HG02642 (cell line): ENCODE measurements around the gene C17orf75.
A peak's percentile ranks its signal among the peaks of the same experiment; 100 is the strongest.
"Not testable (repeated sequence)": the region's sequence is repeated elsewhere in the genome, so short reads cannot be mapped to it uniquely, and the experiment has no call there.

Source experiments
- ATAC-seq: cut with Tn5 transposase; IDR thresholded peaks from one replicate; pipeline ENCODE4 v1.9.1; 2021; ENCODE audit warnings: mild to moderate bottlenecking; ENCODE audit not compliant: unreplicated experiment, poor library complexity

Gene C17orf75

GRCh38 chr17:32348483-32348800 lies 6.5 kb upstream of the C17orf75 start:
- no peak for ATAC-seq

GRCh38 chr17:32345951-32346600 lies 4.1 kb upstream of the C17orf75 start:
- no peak for ATAC-seq

DNA sequence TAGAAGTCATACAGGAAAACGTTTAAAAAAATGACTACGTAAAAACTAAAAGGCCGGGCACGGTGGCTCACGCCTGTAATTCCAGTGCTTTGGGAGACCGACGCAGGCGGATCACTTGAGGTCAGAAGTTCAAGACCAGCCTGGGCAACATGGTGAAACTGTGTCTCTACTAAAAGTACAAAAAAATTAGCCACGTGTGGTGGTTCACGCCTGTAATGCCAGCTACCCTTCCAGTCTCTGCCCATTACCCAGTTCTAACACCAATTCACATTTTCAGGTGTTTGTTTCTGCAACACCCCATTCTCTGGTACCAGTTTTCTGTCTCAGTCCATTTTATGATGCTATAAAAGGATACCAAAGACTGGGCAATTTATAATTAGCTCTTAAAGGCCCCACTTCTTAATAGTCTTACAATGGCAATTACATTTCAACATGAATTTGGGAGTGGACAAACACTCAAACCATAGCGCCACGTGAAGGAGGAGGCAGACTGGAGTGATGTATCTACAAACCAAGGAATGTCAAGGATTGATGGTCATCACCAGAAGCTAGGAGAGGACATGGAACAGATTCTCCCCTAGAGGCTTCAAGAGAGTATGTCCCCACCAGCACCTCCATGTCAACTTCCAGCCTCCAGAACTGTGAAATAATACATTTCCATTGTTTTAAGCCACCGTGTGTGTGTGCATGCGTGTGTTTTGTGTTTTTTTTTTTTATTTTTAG lies 791 bp upstream of the C17orf75 start:
- ATAC-seq = no peak

DNA sequence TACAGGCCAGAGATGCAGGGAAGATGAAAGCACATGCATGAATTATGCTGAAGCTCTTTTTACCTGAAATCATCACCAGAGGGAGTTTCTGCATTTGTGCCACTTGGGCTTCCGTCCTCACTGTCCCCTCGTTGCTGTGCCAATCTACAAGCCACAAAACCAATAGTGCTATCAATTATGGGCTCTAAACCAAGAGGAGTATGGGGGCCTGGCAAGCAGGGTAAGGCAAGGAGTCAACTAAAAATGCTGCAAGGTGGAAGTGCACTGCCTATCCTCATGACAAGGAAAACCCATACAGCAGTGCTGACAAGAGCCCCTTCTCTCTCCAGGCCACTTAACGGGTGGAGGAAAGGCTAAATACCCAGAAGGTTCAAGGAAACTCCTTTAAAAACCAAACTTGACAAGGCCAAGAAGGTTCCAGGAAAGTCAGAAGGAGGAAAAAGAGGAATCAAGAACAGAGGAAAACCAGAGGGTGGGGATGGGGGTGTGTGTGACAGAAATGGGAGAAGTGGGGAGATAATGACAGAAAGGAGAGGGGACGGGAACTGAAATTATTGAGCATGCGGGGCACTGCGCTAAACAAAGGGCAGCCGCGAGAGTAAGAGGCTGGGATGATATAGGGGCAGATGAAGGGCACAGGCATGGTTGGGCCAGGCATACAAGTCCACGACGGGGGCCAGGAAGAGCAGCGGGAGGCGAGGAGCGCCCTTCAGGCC lies 674 bp downstream of the C17orf75 start:
- peak; percentile 27 for ATAC-seq

DNA sequence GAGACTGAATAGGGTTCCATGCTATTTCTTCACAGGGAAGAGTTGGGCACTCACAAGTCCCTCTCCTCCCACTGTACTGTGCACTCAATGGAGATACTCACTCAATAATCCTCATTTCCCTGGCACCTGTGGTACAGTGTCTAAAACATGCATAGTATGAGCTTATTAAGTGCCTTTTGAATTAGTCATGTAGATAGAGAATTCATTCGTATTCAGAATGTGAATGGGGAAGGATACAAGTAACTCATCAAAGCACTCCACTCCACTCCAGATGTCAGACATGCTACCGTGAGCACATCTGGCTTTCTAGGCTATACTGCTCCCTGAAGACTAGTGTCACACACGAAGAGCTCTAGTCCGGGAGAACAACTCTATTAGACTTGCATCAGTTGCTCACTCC lies 6.3 kb downstream of the C17orf75 start:
- ATAC-seq = no peak

DNA sequence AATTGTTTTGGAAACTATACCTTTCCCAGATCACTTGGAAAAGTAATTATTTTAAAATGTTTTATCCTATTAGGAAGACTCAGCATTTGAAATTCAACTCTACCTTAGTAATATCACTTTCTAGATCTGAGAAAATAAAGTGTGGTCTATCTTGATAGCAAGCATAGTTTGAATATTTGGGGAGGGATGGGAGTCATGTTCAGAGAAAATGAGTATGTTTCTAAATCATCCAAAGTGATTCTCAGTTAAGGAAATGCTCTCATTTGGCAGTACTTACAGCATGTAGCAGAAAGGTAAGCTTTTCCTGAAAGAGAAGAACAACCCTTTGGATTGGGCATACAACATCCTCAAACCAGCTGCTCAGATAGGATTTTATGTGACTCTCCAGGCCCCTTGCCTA lies 6.9 kb downstream of the C17orf75 start:
- ATAC-seq = no peak

DNA sequence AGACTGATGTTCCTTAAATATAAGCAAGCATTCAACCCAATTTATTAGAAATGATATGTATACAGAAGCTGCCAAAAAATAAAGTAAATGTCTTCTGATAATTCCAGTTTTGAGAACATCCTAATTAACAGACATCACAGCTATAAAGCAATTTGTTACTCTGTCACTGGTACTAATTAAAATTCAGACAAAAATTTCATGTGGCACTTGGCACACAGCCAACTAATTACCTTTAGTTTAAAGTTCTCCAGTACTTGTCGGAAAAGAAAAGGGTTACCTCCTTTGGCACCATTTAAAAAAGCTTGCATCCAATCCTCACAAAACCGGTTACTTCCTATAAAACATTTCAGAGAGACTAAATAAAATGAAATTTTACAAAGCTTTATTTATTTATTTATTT lies 8.8 kb downstream of the C17orf75 start:
- no peak for ATAC-seq

GRCh38 chr17:32331243-32332040 lies 10.5 kb downstream of the C17orf75 start:
- ATAC-seq = no peak

GRCh38 chr17:32330147-32330546 lies 11.8 kb downstream of the C17orf75 start:
- ATAC-seq = no peak

GRCh38 chr17:32327911-32328310 lies 14.1 kb downstream of the C17orf75 start:
- no peak for ATAC-seq

DNA sequence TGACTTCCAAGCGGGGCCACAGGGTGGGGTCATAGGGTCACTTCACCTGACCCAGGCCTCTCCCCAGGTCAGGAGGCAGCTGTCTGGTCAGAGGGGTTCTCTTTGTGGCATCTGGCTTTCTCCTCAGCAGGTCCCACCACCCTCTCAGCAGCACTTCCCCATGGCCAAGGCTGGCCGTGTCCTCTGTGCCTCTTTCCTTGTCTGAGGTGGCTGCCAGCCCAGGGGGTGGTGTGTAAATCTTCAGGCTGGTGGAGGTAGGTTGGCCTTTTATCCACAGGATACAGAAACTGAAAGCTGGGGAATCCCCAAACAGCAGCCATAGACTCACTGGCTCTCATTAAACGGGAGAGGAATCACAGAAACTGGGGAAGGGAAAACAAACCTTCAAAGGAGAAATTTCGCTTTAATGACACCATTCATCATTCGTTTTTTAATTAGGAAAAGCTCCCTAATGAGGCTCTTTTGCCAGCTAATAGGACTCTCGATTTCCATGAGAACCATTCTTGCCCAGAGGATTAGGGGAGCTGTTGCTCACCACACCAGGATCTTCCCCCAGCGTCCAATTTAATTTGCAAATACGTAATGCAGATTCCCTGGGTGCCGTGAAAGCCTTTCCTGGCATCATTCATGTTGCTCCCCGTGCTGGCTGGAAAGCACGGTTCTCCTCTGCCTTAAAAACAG lies 18.0 kb downstream of the C17orf75 start:
- no peak for ATAC-seq

GRCh38 chr17:32323046-32323445 lies 18.9 kb downstream of the C17orf75 start:
- no peak for ATAC-seq

DNA sequence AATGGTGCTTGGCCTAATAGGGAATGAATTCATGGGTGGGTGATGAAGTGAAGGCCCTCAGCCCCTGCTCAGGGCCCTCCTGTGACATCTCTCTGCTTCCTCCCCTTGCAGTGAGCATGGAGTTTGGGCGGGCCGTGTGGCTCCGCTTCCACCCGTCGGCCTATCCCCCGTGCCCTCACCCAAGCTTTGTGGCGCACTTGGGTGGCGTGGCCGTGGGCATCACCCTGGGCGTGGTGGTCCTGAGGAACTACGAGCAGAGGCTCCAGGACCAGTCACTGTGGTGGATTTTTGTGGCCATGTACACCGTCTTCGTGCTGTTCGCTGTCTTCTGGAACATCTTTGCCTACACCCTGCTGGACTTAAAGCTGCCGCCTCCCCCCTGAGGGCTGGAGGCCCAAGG lies 21.1 kb downstream of the C17orf75 start:
- no peak for ATAC-seq

DNA sequence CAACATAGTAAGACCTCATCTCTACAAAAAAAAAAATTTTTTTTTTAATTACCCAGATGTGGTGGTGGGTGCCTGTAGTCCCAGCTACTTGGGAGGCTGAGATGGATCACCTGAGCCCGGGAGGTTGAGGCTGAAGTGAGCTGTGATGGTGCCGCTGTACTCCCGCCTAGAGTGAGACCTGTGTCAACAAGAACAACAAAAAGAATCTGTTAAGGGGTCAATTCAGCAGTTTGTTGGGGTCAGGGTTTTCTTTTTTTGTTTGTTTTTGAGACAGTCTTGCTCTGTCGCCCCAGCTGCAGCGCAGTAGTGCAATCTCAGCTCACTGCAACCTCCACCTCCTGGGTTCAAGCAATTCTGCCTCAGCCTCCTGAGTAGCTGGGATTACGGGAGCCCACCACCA lies 21.9 kb downstream of the C17orf75 start:
- ATAC-seq = not testable (repeated sequence)

- ATAC-seq = peak; percentile 83
Measured at GRCh38 chr17:32319548-32319905, 22.4 kb downstream of the C17orf75 start.

DNA sequence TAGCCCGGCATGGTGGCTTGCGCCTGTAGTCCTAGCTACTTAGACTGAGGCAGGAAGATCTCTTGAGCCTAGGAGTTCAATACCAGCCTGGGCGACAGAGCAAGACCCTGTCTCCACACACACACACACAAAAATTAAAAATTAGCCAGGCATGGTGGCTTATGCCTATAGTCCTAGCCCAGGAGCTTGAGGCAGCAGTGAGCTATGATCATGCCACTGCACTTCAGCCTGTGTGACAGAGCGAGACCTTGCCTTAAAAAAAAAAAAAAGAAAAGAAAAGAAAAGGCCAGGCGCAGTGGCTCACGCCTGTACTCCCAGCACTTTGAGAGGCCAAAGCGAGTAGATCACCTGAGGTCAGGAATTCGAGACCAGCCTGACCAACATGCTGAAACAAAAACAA lies 23.9 kb downstream of the C17orf75 start:
- ATAC-seq = no peak

DNA sequence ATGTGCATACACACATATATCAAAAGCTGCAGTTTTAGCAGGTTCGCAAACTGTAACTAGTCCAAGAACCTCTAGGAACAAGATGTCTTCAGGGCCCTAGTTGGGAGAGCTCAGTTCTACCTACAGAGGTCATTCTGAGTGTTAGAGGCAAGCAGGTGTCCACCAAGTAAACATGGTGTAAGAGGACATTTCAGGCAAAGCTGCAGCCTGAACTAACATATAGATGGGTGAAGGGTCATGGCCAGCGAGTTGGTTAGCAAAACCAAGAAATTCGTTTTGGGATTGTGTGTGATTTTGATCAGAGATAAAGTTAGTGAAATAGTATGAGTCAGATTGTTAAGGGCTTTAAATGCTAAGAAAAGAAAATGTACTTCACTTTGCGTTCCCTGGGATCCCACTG lies 24.6 kb downstream of the C17orf75 start:
- no peak for ATAC-seq

DNA sequence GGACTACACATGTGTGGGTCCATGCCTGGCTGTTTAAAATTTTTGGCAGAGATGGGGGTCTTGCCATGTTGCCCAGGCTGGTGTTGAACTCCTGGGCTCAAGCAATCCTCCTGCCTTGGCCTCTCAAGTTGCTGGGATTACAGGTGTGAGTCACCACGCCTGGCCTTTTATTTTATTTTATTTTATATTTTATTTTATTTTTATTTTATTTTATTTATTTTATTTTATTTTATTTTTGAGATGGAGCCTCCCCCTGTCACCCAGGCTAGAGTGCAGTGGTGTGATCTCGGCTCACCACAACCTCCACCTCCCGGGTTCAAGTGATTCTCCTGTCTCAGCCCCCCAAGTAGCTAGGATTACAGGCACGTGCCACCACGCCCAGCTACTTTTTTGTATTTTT lies 25.3 kb downstream of the C17orf75 start:
- ATAC-seq = not testable (repeated sequence)

DNA sequence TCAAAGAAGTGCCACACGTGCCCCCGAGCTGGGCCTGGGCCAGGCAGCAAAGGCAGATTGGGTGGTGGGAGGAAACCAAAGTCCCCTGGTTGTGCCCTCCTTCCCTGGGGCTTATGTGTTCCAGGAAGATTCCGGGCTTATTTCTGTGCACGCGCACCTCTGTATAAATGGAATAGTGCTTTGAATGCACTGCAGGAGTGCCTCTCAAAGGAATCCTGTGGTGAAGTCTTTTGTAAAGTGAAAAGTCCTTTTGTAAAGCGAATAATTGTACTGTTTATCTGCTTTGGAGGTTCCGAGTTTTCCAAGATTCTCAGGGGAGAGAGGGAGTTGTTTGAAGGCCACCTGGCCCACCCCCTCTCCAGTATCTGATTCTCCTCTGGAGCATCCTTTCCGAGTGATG lies 26.8 kb downstream of the C17orf75 start:
- ATAC-seq = no peak

DNA sequence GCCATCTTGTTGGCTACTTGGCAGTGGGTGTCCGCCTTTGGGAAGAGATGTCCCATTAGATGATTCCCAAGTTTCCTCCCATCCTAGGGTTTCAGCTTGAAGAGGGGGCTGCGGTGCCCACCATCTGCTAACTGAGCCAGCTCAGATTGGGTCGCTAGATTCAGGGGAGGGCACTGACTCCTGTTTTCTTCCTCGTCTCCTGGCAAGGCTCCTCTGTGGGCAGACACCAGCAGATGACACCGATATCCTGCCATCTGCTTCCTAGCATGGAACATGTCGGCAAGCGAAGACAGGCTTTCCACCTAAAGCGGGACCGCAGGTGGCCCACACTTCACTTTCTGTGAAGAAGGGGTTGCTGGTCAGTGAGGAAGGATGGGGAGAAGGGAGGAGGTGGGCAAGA lies 27.3 kb downstream of the C17orf75 start:
- no peak for ATAC-seq
